SU-DHL-6 (cell line): ENCODE results near the gene SNX8.

ENCODE experiments used
- H2AFZ ChIP-seq: fragments of 200-600 bp; sonication (generic); 2 replicates; pipeline ENCODE4 v1.6.1; 2014; ENCODE audit warnings: low read depth, mild to moderate bottlenecking, moderate library complexity, mixed read lengths, antibody characterized with exemption, low read length; ENCODE audit not compliant: severe bottlenecking
- H3F3A ChIP-seq: fragments of 200-600 bp; shearing (Covaris generic); 2 replicates; pipeline ENCODE4 v1.6.0; 2016; ENCODE audit warnings: antibody characterized with exemption, mild to moderate bottlenecking; ENCODE audit not compliant: insufficient read depth
- H3K27ac ChIP-seq: fragments of 200-600 bp; sonication (generic); 2 replicates; pipeline ENCODE4 v1.5.1; 2016; ENCODE audit warnings: low read depth, mild to moderate bottlenecking, low read length, moderate library complexity, mixed read lengths
- H3K27me3 ChIP-seq: fragments of 200-600 bp; sonication (generic), shearing (Covaris generic); 2 replicates; pipeline ENCODE4 v1.6.0; 2014; ENCODE audit warnings: mild to moderate bottlenecking, low read length
- H3K36me3 ChIP-seq: fragments of 200-600 bp; sonication (generic); 2 replicates; pipeline ENCODE4 v1.6.1; 2014; ENCODE audit warnings: mild to moderate bottlenecking, low read length, mixed read lengths
- H3K4me2 ChIP-seq: fragments of 300-600, 200-600 bp; shearing (Covaris generic), sonication (generic); 2 replicates; pipeline ENCODE4 v1.6.0; 2014; ENCODE audit warnings: low read length, low read depth, mild to moderate bottlenecking; ENCODE audit not compliant: poor library complexity, severe bottlenecking
- H3K4me3 ChIP-seq: fragments of 200-600 bp; sonication (generic); 2 replicates; pipeline ENCODE4 v1.5.1; 2014; ENCODE audit warnings: antibody characterized with exemption, low read length, mild to moderate bottlenecking, mixed read lengths; ENCODE audit not compliant: insufficient read depth, poor library complexity, severe bottlenecking
- H3K79me2 ChIP-seq: fragments of 200-600 bp; sonication (generic); 2 replicates; pipeline ENCODE4 v1.6.1; 2014; ENCODE audit warnings: mild to moderate bottlenecking, low read length, moderate library complexity; ENCODE audit not compliant: insufficient read depth
- H3K9ac ChIP-seq: fragments of 200-600 bp; sonication (generic); 2 replicates; pipeline ENCODE4 v1.7.0; 2014; ENCODE audit warnings: mild to moderate bottlenecking, low read length
- H3K9me2 ChIP-seq: fragments of 200-600 bp; sonication (generic); replicated peaks from 2 replicates; pipeline ENCODE4 v1.6.1; 2014; ENCODE audit warnings: low read length; ENCODE audit not compliant: insufficient read depth
- H3K9me3 ChIP-seq: fragments of 200-600 bp; sonication (generic); 2 replicates; pipeline ENCODE4 v1.6.1; 2014; ENCODE audit warnings: low read length, mixed read lengths; ENCODE audit not compliant: insufficient read depth
- H4K20me1 ChIP-seq: fragments of 200-600 bp; sonication (generic); 2 replicates; pipeline ENCODE4 v1.6.1; 2014; ENCODE audit warnings: low read depth, mild to moderate bottlenecking, antibody characterized with exemption, low read length, moderate library complexity, mixed read lengths
- CTCF ChIP-seq: fragments of 200-600 bp; sonication (generic); IDR thresholded peaks from one replicate; pipeline ENCODE4 v1.5.1; 2017; ENCODE audit warnings: antibody characterized with exemption, mild to moderate bottlenecking, low read length, moderate library complexity; ENCODE audit not compliant: insufficient read depth, poor library complexity, severe bottlenecking
- EZH2phosphoT487 ChIP-seq: fragments of 200-600 bp; sonication (generic), shearing (Covaris generic); conservative IDR thresholded peaks from 2 replicates; pipeline ENCODE4 v1.6.1; 2018; ENCODE audit warnings: mild to moderate bottlenecking, antibody characterized with exemption, low read length, moderate library complexity, mixed read lengths

The SNX8 gene

GRCh38 chr7:2283074-2283473 is 31.2 kb downstream of the SNX8 start:
- Histone ChIP-seq H4K20me1 (no peaks in the 10 kb centered on the region), H3K4me2 (no peak overlapping the region), H3K4me3 (no peak overlapping the region), H3K9me2 (no peaks in the 10 kb centered on the region), H3K9me3 (no peaks in the 10 kb centered on the region), H3F3A (peaks cover 7% of the 10 kb centered on the region; the same call in 1 of the 2 replicates), H3K79me2 (peaks cover 57% of the 10 kb centered on the region), H3K9ac (no peak overlapping the region), H3K36me3 (no peaks in the 10 kb centered on the region), H3K27ac (no peak overlapping the region), H2AFZ (no peak overlapping the region), H3K27me3 (no peaks in the 10 kb centered on the region)
- TF ChIP-seq CTCF, result no peak
- TF ChIP-seq EZH2phosphoT487, result no peak

- TF ChIP-seq CTCF (no peak), EZH2phosphoT487 (no peak)
- H3K27ac ChIP-seq, result no peak overlapping the region
Observed at GRCh38 chr7:2282185-2282751, 32.0 kb downstream of the SNX8 start.

GRCh38 chr7:2281541-2281940 is 32.7 kb downstream of the SNX8 start:
- H3K9ac ChIP-seq, result no peak overlapping the region
- TF ChIP-seq EZH2phosphoT487, result no peak
- no peaks in the 10 kb centered on the region for H3K27me3 ChIP-seq
- no peak overlapping the region for H3K27ac ChIP-seq
- no peak overlapping the region for H2AFZ ChIP-seq
- no peaks in the 10 kb centered on the region for H3K9me2 ChIP-seq
- H3K4me3 ChIP-seq, result no peak overlapping the region
- H3K4me2 ChIP-seq, result no peak overlapping the region
- peaks cover 46% of the 10 kb centered on the region for H3K79me2 ChIP-seq
- no peaks in the 10 kb centered on the region; the same call in 1 of the 2 replicates for H4K20me1 ChIP-seq
- H3F3A ChIP-seq, result peaks cover 7% of the 10 kb centered on the region; the same call in 1 of the 2 replicates
- H3K36me3 ChIP-seq, result no peaks in the 10 kb centered on the region
- no peaks in the 10 kb centered on the region for H3K9me3 ChIP-seq

More at GRCh38 chr7:2282185-2282751, 32.0 kb downstream of the SNX8 start:
- H3K4me2 ChIP-seq, result no peak overlapping the region
- peaks cover 49% of the 10 kb centered on the region for H3K79me2 ChIP-seq
- no peaks in the 10 kb centered on the region for H3K9me3 ChIP-seq
- H2AFZ ChIP-seq, result no peak overlapping the region
- H3K36me3 ChIP-seq, result no peaks in the 10 kb centered on the region
- no peaks in the 10 kb centered on the region for H4K20me1 ChIP-seq
- H3K4me3 ChIP-seq, result no peak overlapping the region
- no peaks in the 10 kb centered on the region for H3K9me2 ChIP-seq
- H3K9ac ChIP-seq, result no peak overlapping the region
- peaks cover 7% of the 10 kb centered on the region; the same call in 1 of the 2 replicates for H3F3A ChIP-seq
- H3K27me3 ChIP-seq, result no peaks in the 10 kb centered on the region

- Histone ChIP-seq H3K4me2 (no peak overlapping the region), H3K27ac (no peak overlapping the region), H3K27me3 (no peaks in the 10 kb centered on the region), H3K36me3 (no peaks in the 10 kb centered on the region), H4K20me1 (no peaks in the 10 kb centered on the region; the same call in 1 of the 2 replicates), H3K79me2 (peaks cover 40% of the 10 kb centered on the region), H3K9me3 (no peaks in the 10 kb centered on the region), H3K9ac (no peak overlapping the region), H2AFZ (no peak overlapping the region), H3K9me2 (no peaks in the 10 kb centered on the region), H3F3A (peaks cover 7% of the 10 kb centered on the region; the same call in 1 of the 2 replicates), H3K4me3 (no peak overlapping the region)
- TF ChIP-seq CTCF (no peak), EZH2phosphoT487 (no peak)
Observed at GRCh38 chr7:2280424-2280823, 33.8 kb downstream of the SNX8 start.
